NCI-H128 (cell line): ENCODE measurements around the gene APCS.

Experiments used
- DNase-seq: peaks from one replicate; lab custom pipeline; 2025; ENCODE audit not compliant: unreplicated experiment; lab: John Stamatoyannopoulos, UW

APCS gene, protein sequence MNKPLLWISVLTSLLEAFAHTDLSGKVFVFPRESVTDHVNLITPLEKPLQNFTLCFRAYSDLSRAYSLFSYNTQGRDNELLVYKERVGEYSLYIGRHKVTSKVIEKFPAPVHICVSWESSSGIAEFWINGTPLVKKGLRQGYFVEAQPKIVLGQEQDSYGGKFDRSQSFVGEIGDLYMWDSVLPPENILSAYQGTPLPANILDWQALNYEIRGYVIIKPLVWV

DNA sequence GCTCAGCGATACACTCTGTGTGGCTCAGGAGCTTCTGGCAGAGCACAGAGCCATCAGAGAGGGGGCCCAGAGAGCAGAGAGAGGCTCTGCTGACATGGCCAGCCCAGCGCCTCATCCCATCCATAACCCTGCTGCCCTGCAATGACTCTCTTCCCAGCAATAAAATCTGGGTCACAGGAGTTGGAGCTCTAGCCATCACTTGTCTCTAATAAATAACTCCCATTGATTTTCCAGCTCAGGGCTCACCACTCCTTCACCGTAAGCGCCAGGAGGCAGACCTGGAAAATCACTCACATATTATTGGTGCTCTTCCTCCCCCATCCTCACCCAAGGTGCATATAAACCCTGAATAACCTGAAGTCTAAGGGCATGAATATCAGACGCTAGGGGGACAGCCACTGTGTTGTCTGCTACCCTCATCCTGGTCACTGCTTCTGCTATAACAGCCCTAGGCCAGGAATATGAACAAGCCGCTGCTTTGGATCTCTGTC, at the start of gene APCS:
Gene APCS (plus strand): TSS at position 366 of the 491 bp plus-strand sequence. CDS start 96 bp downstream, at position 462.
- DNase-seq = no peak

DNA sequence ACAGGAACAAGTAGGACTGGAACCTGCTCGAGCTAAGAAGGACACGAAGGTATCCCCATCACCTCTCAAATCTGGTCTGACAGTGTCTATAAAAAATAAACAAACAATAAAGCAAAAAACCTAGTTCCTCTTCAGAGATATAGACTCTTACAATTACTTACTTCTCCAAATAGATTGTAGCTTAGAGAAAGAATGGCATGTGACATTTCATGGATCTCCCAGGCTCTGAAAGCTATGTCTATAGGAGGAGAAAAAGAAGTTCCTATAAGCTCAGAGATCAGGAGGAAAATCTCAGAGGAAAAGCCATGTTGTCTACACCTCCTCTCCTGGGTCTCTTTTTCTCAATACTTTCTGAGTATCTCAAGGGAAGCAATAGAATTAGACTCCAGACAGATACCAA, 39.5 kb upstream of the APCS start:
- no peak for DNase-seq

DNA sequence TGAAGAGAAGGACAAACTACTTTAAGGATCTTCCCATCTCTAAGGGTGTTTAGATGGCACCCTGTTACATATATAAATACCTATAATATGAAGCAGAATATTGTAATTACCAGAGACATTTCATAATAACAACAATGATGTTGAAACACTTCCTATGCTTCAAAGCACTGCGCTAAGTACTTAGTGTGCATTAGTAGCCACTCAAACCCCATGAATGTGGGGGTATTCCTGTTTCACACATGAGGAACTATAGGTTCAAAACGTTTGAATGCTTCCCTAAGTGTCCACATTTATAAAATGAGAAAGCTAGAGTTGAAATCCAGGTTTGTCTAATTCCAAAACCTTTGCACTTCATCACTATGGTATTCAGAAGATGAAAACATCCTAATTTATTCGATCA, 33.4 kb upstream of the APCS start:
- DNase-seq = no peak

DNA sequence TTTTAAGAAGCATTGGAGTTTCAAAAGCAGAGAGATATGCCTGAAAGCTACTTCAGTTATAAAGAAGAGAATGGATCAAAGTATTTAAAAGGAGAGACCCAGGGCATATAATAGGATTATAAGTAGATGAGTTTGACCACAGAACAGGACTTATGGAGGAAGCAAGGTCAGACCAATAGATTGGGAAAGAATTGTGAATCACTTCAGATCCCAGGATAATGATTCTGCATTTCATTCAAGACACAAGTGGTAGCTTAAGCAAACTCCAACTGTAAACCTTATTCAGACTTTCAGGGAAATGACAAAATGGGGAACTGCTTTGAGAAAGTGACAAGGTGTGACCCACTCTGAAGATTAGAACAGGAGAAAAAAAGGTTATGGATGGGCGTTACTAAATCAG, 32.9 kb upstream of the APCS start:
- no peak for DNase-seq

DNA sequence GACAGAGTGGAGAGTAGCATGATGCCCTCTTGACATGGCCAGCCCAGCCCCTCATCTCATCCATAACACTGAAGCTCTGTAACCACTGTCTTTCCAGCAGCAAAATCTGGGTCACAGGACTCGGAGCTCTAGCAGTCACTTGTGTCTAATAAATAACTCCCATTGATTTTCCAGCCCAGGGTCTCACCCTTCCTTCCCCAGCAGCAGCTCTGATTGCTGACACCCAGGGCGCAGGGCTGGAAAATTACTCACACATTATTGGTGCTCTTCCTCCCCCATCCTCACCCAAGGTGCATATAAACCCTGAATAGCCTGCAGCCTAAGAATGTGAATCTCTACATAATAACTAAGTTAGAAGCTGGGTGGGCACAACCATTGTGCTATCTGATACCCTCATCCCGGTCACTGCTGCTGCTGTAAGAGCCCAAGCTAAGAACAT, 30.7 kb upstream of the APCS start:
- DNase-seq = no peak

DNA sequence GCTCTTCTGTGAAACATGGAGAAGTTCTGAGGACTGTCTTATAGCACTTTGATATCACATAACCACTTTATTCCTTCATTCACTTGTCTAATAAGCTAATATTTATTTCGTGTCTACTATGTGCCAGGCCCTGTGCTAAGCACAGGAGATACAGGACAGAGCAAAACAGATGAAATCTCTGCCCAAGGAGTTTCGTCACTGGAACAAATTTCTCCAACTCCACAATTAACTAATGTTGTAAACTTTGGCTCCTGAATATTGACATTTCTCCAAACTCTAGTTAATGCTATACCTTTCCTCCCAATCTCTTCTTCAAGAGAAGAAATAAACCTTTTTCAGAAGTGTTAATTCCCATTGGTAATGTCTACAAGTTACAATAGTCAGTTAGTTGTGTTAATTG, 27.0 kb upstream of the APCS start:
- no peak for DNase-seq

DNA sequence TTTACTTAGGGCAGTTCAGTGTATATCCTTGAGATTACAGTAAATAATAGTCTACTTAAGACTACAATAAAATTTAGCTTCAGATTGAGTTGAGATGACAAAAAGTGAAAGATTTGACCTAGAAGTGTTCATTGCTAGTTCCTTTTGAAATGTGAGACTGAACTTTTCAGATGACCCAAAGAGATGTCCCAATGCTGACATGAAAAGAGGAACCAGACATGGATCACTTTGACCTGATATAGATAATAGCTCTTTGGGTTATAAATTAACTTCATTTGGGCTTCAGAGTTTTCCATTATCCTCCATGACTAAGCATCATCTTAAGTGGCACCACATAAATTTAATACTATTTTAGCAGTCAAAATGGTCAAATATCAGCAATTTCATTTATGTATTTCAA, 26.1 kb upstream of the APCS start:
- DNase-seq = no peak

DNA sequence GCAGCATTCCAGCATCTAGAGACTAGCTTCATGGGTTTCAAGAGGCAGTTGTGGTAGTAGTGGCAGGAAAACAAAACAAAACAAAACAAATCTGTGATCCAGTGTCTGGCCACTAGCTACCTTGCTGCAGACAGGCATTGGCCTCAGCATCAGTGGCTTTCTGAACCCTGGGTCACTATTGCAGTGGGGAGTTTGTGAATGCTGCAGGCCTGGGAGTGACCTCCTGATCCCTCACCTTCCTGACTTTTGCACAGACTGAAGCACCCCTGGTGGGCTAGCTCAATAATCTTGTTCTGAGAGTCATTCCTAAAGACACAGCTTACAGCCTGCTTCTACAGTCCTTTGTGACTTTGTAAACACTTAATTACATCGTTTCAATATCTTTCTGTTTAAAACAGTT, 24.9 kb upstream of the APCS start:
- no peak for DNase-seq

DNA sequence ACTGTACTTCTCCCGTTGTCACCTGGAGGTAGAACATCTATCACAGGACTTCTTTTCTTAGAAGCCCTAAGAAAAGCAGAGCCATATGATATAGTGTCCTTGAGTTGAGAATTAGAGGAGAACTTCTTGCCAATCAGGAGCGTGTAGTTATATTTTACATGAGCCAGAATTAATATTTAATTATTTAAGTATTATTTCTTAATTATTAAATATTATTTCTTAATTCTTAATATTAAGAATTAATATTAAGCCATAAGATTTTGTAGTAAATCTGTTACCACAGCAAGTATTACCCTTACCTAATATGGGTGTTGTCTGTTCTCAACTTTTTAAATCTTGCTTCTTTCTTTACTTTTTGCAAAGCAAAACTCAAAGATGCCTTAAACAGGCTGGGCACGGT, 10.2 kb upstream of the APCS start:
- no peak for DNase-seq

DNA sequence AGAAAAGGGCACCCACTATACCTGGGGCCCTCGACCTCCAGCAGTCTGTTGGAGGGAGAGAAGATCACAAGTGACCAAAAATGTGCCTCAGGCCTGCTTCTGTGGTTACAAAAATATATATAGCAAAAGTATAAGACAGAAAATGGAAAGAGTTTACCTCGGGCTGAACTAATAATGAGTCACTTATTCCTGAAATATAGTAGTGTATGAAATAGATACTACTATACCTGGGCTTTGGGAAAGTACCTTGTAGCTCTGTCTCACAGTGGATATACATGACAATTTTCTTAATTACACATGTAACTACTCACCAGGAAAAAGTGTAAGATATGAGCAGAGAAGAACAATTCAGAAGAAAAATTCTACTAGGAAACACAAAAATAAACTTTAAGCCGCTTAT, 7.3 kb upstream of the APCS start:
- DNase-seq = no peak

DNA sequence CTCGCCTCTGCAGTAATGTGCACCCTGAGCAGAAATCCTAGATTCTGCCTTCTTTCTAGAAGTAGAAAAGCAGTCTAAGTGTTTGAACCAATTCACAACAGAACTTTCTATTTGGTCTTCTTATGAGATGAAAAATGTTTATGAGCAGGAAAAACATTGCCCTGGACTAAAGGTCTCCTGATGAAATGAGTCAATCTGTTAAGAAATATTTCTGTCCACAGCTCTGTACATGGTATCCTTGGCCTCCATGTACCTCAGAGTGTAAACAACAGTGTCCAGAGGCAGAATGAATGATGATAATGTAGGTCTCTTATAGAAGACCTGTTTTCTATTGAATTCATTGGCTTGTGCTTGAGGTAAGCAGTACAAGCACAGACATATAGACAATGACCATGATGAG, 6.2 kb upstream of the APCS start:
- no peak for DNase-seq

DNA sequence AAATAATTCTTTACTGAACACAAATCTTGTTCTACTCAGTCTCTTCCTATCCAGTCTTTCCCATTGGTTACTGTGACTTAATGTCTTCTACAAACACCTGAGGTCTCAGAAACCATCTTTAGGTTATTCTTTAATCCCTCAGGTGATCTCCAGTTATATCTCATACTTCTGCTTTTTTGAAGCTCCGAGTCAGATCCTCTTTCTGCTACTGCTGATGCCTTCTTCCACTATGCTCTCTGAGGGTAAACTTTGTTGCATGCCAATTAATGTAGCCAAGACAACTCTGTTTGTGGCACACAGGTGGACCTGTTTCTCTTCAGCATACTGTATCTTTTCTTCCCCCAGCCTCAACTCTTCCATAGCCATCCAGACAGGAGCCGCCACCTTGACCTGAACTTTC, 3.1 kb upstream of the APCS start:
- no peak for DNase-seq

DNA sequence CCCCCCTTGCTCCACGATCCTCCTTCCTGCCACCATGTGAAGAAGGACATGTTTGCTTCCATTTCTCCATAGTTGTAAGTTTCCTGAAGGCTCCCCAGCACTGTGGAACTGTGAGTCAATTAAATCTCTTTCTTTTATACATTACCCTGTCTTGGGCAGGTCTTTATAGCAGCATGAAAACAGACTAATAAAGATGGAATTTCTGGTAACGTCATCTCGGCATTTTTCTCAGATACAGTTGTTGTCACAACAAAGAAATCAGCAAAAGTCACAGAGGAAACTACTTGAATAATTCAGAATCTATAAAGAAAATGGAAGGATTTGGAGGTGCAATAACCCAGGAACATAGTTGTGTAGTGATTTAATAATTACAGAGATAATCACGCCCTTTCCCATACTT, 4.4 kb downstream of the APCS start:
- no peak for DNase-seq

DNA sequence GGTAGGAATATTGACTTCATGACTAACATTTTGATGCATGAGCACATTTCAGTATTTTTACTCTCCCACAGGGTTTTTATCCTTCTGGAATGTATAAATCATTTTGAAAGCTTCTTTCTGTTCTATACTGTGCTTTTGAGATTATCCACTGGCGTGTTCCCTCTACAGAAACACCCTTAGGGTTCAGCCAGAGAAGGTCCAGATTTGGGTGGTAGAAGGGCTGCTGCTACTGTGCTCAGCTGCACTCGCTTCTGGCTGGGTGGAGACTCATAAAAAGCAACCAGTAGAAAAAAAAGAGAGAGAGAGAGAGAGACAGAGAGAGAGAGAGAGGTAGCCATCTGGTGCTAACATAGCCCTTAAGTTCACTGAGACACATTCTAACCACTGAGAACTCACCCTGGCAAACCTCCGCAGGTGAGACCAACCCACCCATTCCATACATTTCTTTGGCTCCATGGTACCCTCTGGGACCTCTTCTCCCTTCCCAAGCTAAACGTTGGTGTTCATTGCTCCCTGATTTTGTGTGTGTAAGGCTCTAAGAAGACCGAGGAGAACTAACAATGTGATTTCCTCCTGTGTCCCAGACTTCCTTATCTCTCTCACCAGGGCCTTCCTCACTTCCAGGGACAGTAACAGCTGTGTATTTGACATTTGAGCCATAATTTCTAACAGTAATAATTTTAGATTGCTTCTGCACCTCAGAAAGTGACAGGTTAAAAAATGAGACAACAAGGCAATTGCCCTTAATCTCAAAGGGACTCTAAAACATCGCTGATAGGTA, 7.2 kb downstream of the APCS start:
- no peak for DNase-seq

DNA sequence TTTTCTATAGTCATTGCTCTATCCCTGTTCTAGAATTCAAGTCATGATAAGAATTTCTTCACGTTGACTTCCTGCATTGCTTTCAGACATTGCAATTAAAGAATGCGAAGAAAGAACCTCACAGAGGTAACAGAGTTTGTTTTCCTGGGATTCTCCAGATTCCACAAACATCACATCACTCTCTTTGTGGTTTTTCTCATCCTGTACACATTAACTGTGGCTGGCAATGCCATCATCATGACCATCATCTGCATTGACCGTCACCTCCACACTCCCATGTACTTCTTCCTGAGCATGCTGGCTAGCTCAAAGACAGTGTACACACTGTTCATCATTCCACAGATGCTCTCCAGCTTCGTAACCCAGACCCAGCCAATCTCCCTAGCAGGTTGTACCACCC, 10.6 kb downstream of the APCS start:
- no peak for DNase-seq

DNA sequence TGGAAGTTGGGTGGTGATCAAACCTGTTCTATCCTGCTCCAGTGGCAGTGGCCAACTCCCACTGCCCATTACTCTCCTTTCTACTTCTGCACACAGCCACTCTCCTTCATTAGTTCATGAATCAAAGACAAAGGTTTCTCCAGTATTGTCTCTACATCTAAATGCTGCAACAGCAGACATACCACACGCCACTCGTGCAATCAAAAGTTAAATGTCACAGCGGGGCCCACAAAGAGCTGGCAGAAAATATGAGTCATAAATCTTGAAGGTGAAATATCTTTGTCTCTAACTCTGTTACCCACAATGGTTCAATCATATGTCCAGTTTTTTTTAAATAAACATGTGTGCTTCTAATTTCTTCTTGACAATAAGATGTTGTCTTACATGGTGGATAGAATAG, 13.3 kb downstream of the APCS start:
- no peak for DNase-seq

DNA sequence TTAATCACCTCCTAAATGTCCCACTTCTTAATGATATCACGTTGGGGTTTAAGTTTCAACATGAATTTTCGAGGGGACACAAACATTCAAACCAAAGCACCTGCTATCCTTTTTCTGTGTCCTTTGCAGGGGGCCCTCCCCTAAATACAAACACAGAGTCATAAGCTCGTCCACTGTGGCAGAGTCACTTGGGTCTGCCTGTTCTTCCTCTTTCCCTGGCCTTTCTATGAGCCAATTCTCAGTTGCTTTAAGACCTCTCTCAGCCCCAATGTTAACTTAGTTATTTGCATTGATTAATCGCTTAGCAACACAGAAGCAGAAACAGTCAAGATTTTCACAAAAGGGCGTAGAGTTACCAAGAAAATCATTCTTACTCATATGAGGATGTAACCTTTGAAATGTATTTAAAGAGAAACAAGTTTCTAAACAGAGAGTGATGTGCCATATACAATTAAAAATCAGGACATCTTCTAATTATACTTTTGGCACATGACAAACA, 14.9 kb downstream of the APCS start:
- no peak for DNase-seq

DNA sequence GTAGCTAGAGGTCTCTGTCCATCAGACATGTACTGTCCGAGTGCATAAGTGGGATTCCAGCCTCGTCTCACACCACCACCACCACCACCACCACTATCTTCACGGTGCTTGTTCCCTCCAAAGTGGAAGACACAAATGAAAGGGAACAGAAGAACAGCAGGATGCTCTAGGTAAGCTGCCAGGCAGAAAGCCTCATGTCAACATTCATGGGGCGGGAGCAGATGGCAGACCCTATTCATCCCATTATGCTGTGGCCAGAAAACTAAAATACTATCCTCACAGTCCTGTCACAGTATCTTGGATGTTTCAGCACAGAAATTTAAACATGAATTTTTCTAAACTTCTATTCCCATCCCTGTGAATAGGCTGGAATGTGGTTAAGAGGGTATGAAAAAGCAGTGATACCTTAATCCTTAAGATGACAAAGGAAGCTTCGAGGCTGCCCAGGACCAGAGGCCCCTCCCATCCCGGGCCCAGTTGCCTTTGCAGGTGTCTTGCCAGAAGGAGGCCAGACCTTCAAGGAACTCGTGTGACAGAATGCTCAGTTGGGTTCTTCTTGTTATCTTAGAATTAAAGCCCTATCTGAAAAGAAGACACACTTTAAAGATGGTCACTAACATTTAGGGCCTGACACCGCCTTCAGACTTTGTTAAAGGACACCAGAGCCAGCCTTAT, 24.7 kb downstream of the APCS start:
- DNase-seq = no peak

DNA sequence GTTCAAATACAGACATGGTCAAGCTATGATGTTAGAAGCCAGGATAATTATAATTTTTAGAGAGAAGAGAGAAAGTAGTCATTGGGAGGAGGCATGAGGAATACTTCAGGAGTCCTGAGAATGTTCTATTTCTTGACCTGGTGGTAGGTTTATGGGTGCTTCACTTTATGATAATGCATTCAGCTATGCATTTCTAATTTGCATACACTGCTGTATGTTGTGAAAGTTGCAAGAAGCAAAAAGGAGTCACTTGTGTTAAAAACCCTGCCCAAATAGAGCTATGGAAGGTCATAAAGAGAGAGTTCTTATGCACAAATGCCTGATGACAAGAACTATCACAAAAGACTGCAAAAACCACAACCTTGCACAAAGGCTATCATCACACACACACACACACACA, 45.3 kb downstream of the APCS start:
- DNase-seq = no peak
